Measurements from ENCODE around the gene ZFHX3. TPM values are rescaled to one million over a fixed set of nuclear protein-coding genes. Genes with fewer than 3 reads are reported as not detected.

Gene ZFHX3
- total and polyA plus RNA-seq, 2 donors (not counting 3 experiments of a cell fraction or from before 2014, with no cell fraction given) = 3.7 to 18.8 TPM

DNA sequence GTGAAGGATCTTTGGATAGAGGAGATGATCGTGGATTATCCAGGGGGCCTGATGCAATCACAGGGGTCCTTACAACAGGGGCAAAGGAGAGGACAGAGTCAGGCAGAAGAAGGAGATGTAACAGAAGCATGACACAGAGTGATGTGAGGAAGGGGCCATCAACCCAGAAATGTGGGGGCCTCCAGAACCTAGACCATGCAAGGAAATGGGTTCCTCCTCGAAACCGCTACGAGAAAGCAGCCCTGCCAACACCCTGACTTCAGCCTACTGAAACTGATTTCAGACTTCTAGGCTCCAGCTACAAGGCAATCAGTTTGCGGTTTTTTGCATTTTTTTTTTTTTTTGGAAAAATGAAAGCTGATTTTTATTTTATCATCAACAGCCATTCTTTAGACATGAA lies 34.0 kb downstream of the ZFHX3 start:
- H4K20me1 ChIP-seq (replicated peaks; ENCODE audit: control insufficient read depth, extremely low read depth, insufficient read depth, low read length) = no peaks in the 10 kb centered on the region
- dilution Hi-C loops (cut with MboI; ENCODE audit: extremely low pct_ligation_motif_present, low sequenced_read_pairs) = no loop called here

DNA sequence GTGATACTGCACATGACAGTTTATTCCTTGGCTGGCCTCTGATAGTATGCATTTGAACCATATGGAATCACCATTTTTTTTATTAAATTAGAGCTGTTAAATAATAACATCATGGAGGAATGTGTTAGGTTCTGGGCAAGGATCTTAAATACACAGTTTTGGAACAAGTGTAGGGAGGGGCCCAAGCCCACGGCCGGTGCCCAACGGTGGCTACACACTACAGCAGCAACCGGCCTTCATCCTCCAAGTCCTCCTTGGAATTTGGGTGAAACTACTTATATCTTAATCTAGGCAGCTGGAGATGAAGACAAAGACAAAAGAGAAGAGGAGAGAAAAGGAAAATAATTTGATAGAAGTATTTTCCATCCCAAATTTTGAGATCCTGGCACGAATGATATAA lies 35.6 kb downstream of the ZFHX3 start:
- POLR2A ChIA-PET = no interaction called here
- Histone ChIP-seq H4K20me1 (replicated peaks; ENCODE audit: control insufficient read depth, extremely low read depth, insufficient read depth, low read length) (no peaks in the 10 kb centered on the region), H3K4me3 (replicated peaks in 1 of 3; ENCODE audit: insufficient read depth in 1 of 3, low read depth in 1 of 3, low read length in 3 of 3) (no peak overlapping the region), H3K79me2 (ENCODE audit: control insufficient read depth, insufficient read depth, low read length) (peaks cover 34% of the 10 kb centered on the region), H3K36me3 (ENCODE audit: control insufficient read depth in 2 of 2, extremely low read depth in 1 of 2, insufficient read depth in 2 of 2, low read length in 2 of 2) (no peaks in the 10 kb centered on the region), H3K4me1 (ENCODE audit: control insufficient read depth, extremely low read depth, insufficient read depth, low read length) (peaks cover 16% of the 10 kb centered on the region), H3K9ac (replicated peaks; ENCODE audit: extremely low read depth, insufficient read depth, low read length) (no peak overlapping the region), H3K27me3 (ENCODE audit: control insufficient read depth in 2 of 2, insufficient read depth in 2 of 2, low read length in 2 of 2) (no peaks in the 10 kb centered on the region), H3K4me2 (ENCODE audit: insufficient read depth, low read length) (no peak overlapping the region), H2AFZ (ENCODE audit: low read depth, low read length) (no peak overlapping the region), H3K27ac (ENCODE audit: insufficient read depth, low read depth, low read length) (no peak overlapping the region), H3K9me3 (replicated peaks; ENCODE audit: control insufficient read depth, insufficient read depth, low read length) (no peaks in the 10 kb centered on the region), H3K9me1 (replicated peaks; ENCODE audit: control insufficient read depth, extremely low read depth, insufficient read depth, low read length) (no peaks in the 10 kb centered on the region)
- no peak for DNase-seq (ENCODE audit: low read depth, low spot score)
- intact Hi-C loops (cut with micrococcal nuclease) (no loop called here), dilution Hi-C loops (cut with MboI; ENCODE audit: extremely low pct_ligation_motif_present, low sequenced_read_pairs) (no loop called here)
- FAIRE-seq = no peak
- CTCF ChIA-PET = interaction anchor here (1.2 to 1.7 kb wide), 4 partner anchors 10 to 180 kb away, joined by 3 to 5 read pairs (median 4); no protein-coding TSS in a partner anchor
- TF ChIP-seq EZH2 (IDR thresholded peaks at IDR 0.05; ENCODE audit: borderline replicate concordance, low read depth, low read length, severe bottlenecking) = no peak
- no peak for TF ChIP-seq MAX (IDR thresholded peaks at IDR 0.05; ENCODE audit: insufficient read depth, insufficient read length)
- no peak for TF ChIP-seq FOS (IDR thresholded peaks at IDR 0.05; ENCODE audit: borderline replicate concordance, insufficient read depth, low read length)
- TF ChIP-seq MYC (IDR thresholded peaks at IDR 0.05; ENCODE audit: low read depth, low read length) = no peak
- TF ChIP-seq, protein P1, sequence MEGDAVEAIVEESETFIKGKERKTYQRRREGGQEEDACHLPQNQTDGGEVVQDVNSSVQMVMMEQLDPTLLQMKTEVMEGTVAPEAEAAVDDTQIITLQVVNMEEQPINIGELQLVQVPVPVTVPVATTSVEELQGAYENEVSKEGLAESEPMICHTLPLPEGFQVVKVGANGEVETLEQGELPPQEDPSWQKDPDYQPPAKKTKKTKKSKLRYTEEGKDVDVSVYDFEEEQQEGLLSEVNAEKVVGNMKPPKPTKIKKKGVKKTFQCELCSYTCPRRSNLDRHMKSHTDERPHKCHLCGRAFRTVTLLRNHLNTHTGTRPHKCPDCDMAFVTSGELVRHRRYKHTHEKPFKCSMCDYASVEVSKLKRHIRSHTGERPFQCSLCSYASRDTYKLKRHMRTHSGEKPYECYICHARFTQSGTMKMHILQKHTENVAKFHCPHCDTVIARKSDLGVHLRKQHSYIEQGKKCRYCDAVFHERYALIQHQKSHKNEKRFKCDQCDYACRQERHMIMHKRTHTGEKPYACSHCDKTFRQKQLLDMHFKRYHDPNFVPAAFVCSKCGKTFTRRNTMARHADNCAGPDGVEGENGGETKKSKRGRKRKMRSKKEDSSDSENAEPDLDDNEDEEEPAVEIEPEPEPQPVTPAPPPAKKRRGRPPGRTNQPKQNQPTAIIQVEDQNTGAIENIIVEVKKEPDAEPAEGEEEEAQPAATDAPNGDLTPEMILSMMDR (IDR thresholded peaks at IDR 0.05; ENCODE audit: extremely low read depth in 1 of 2, insufficient read depth in 1 of 2, low read depth in 1 of 2, low read length in 2 of 2) = no peak
- no peak for TF ChIP-seq JUN (IDR thresholded peaks at IDR 0.05; ENCODE audit: borderline replicate concordance, insufficient read depth, insufficient read length, low read depth)
- TF ChIP-seq POLR2AphosphoS5 (IDR thresholded peaks at IDR 0.05; ENCODE audit: insufficient read depth, low read depth, low read length) = no peak
- no peak for TF ChIP-seq POLR2A (IDR thresholded peaks at IDR 0.05; ENCODE audit: low read depth, low read length)
- TF ChIP-seq GATA2 (IDR thresholded peaks at IDR 0.05; ENCODE audit: insufficient read depth, insufficient read length, low read depth, low read length) = no peak
- BruUV-seq (replicated peaks) = no TSS peak

More for the DNA sequence above, 34.0 kb downstream of the ZFHX3 start:
- H3K27me3 ChIP-seq (ENCODE audit: control insufficient read depth in 2 of 2, insufficient read depth in 2 of 2, low read length in 2 of 2) = no peaks in the 10 kb centered on the region
- peaks cover 17% of the 10 kb centered on the region for H3K4me1 ChIP-seq (ENCODE audit: control insufficient read depth, extremely low read depth, insufficient read depth, low read length)
- no TSS peak for BruUV-seq (replicated peaks)
- POLR2A ChIA-PET = no interaction called here
- no peaks in the 10 kb centered on the region for H3K36me3 ChIP-seq (ENCODE audit: control insufficient read depth in 2 of 2, extremely low read depth in 1 of 2, insufficient read depth in 2 of 2, low read length in 2 of 2)
- DNase-seq (ENCODE audit: low read depth, low spot score) (no peak), FAIRE-seq (no peak)
- H3K4me2 ChIP-seq (ENCODE audit: insufficient read depth, low read length) = no peak overlapping the region
- H2AFZ ChIP-seq (ENCODE audit: low read depth, low read length) = no peak overlapping the region
- no peak overlapping the region for H3K9ac ChIP-seq (replicated peaks; ENCODE audit: extremely low read depth, insufficient read depth, low read length)
- intact Hi-C loops (cut with micrococcal nuclease) = no loop called here
- H3K79me2 ChIP-seq (ENCODE audit: control insufficient read depth, insufficient read depth, low read length) = peaks cover 43% of the 10 kb centered on the region
- H3K9me3 ChIP-seq (replicated peaks; ENCODE audit: control insufficient read depth, insufficient read depth, low read length) = no peaks in the 10 kb centered on the region
- no peak overlapping the region for H3K27ac ChIP-seq (ENCODE audit: insufficient read depth, low read depth, low read length)
- CTCF ChIA-PET = interaction anchor here (0.9 to 1.8 kb wide), 2 partner anchors 18 to 182 kb away, joined by 3 to 5 read pairs; no protein-coding TSS in a partner anchor
- no peaks in the 10 kb centered on the region for H3K9me1 ChIP-seq (replicated peaks; ENCODE audit: control insufficient read depth, extremely low read depth, insufficient read depth, low read length)
- TF ChIP-seq JUN (IDR thresholded peaks at IDR 0.05; ENCODE audit: borderline replicate concordance, insufficient read depth, insufficient read length, low read depth) = no peak
- no peak for TF ChIP-seq MAX (IDR thresholded peaks at IDR 0.05; ENCODE audit: insufficient read depth, insufficient read length)
- TF ChIP-seq FOS (IDR thresholded peaks at IDR 0.05; ENCODE audit: borderline replicate concordance, insufficient read depth, low read length) = no peak
- TF ChIP-seq POLR2A (IDR thresholded peaks at IDR 0.05; ENCODE audit: low read depth, low read length) = no peak
- no peak for TF ChIP-seq EZH2 (IDR thresholded peaks at IDR 0.05; ENCODE audit: borderline replicate concordance, low read depth, low read length, severe bottlenecking)
- H3K4me3 ChIP-seq (replicated peaks in 1 of 3; ENCODE audit: insufficient read depth in 1 of 3, low read depth in 1 of 3, low read length in 3 of 3) = no peak overlapping the region

All from endothelial cell of umbilical vein (primary cell).